ENCODE data around the gene USP24. TPM values are rescaled to one million over a fixed set of nuclear protein-coding genes. Genes with fewer than 3 reads are reported as not detected.
A peak's percentile ranks its signal among the peaks of the same experiment; 100 is the strongest.

USP24 gene
- total RNA-seq, 1 experiment from 2014 or later = 40.9 TPM

GRCh38 chr1:55040083-55040932 is 174.9 kb downstream of the USP24 start (continued):
- TF ChIP-seq SMAD3 (CRISPR knock-in tag; IDR thresholded peaks at IDR 0.05; ENCODE audit: borderline replicate concordance) = no peak
- peak; percentile 96 for TF ChIP-seq ZNF263 (CRISPR knock-in tag; IDR thresholded peaks at IDR 0.05; ENCODE audit: low read depth)
- 0 out of 2 replicates have a peak, but pooled peaks have one; percentile 13 for TF ChIP-seq HMGXB4 (CRISPR knock-in tag; IDR thresholded peaks at IDR 0.05)

GRCh38 chr1:55039342-55040082 is 175.7 kb downstream of the USP24 start, which contains the start of gene PCSK9:
Gene PCSK9 (plus strand): TSS chr1:55039548. CDS start chr1:55039838, 290 bp downstream.
- Mint-ChIP-seq H3K27me3 (ENCODE audit: low read depth) (peaks cover 52% of the 10 kb centered on the region), H3K4me3 (peak within 1 kb of the TSS; percentile 86), H3K27ac (peak within 1 kb of the TSS; percentile 34; the same call in 1 of the 2 replicates), H3K4me1 (peaks cover 52% of the 10 kb centered on the region), H3K36me3 (peaks cover 6% of the 10 kb centered on the region), H3K9me3 (no peaks in the 10 kb centered on the region)
- ChIA-PET POLR2A (interaction anchor here (0.6 kb wide), 1 partner anchor 22 kb away, joined by 3 read pairs; no protein-coding TSS in a partner anchor), CTCF (interaction anchor here (1.1 to 8.7 kb wide), 7 partner anchors 11 to 238 kb away, joined by 3 to 64 read pairs (median 14); partner anchors contain the start of gene TTC22)
- DNase-seq (ENCODE audit: low spot score) = peak; percentile 71
- ATAC-seq = peak; percentile 68
- TF ChIP-seq NR2C2 (CRISPR knock-in tag; IDR thresholded peaks at IDR 0.05) (no peak), FOXP1 (CRISPR knock-in tag; IDR thresholded peaks at IDR 0.05; ENCODE audit: borderline replicate concordance) (peak; percentile 87), USF2 (CRISPR knock-in tag; IDR thresholded peaks at IDR 0.05) (0 out of 2 replicates have a peak, but pooled peaks have one; percentile 2), TCF7 (CRISPR knock-in tag; IDR thresholded peaks at IDR 0.05; ENCODE audit: low read depth) (no peak), MAX (CRISPR knock-in tag; IDR thresholded peaks at IDR 0.05) (peak; percentile 93), ZBTB43 (CRISPR knock-in tag; IDR thresholded peaks at IDR 0.05) (peak; percentile 81; the same call in 1 of the 2 replicates), AFF4 (CRISPR knock-in tag; IDR thresholded peaks at IDR 0.05; ENCODE audit: borderline replicate concordance) (no peak), CREB1 (CRISPR knock-in tag; IDR thresholded peaks at IDR 0.05) (peak; percentile 59; the same call in 1 of the 2 replicates), SP1 (CRISPR knock-in tag; conservative IDR thresholded peaks at IDR 0.05) (peak; percentile 56; the same call in 1 of the 2 replicates), FOXP4 (CRISPR knock-in tag; IDR thresholded peaks at IDR 0.05) (peak; percentile 24; the same call in 1 of the 2 replicates), PREB (CRISPR knock-in tag; IDR thresholded peaks at IDR 0.05; ENCODE audit: borderline replicate concordance) (peak; percentile 63; the same call in 1 of the 2 replicates), NFYB (CRISPR knock-in tag; conservative IDR thresholded peaks at IDR 0.05; ENCODE audit: low read depth) (0 out of 2 replicates have a peak, but pooled peaks have one; percentile 27)
